Activated naive CD4-positive, alpha-beta T cell treated with anti-CD3 and anti-CD28 coated beads, Interleukin-2, amount 50 U/mL, for 16 hours (primary cell): ENCODE data around the gene KRTAP9-1.
"Not testable (repeated sequence)": the region's sequence is repeated elsewhere in the genome, so short reads cannot be mapped to it uniquely, and the experiment has no call there.

ENCODE experiments used
- DNase-seq: peaks from one replicate; pipeline ENCODE4 v3.0.0-alpha.2; 2020

Gene KRTAP9-1, protein sequence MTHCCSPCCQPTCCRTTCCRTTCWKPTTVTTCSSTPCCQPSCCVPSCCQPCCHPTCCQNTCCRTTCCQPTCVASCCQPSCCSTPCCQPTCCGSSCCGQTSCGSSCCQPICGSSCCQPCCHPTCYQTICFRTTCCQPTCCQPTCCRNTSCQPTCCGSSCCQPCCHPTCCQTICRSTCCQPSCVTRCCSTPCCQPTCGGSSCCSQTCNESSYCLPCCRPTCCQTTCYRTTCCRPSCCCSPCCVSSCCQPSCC

DNA sequence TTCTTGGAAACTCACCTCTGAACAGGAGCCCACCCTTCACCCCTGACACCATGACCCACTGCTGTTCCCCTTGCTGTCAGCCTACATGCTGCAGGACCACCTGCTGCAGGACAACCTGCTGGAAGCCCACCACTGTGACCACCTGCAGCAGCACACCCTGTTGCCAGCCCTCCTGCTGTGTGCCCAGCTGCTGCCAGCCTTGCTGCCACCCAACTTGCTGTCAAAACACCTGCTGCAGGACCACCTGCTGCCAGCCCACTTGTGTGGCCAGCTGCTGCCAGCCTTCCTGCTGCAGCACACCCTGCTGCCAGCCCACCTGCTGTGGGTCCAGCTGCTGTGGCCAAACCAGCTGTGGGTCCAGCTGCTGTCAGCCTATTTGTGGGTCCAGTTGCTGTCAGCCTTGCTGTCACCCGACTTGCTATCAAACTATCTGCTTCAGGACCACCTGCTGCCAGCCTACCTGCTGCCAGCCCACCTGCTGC is at the start of gene KRTAP9-1:
Gene KRTAP9-1 (plus strand): TSS at position 51 of the 482 bp plus-strand sequence. CDS start 0 bp downstream, at position 51.
- not testable (repeated sequence) for DNase-seq

DNA sequence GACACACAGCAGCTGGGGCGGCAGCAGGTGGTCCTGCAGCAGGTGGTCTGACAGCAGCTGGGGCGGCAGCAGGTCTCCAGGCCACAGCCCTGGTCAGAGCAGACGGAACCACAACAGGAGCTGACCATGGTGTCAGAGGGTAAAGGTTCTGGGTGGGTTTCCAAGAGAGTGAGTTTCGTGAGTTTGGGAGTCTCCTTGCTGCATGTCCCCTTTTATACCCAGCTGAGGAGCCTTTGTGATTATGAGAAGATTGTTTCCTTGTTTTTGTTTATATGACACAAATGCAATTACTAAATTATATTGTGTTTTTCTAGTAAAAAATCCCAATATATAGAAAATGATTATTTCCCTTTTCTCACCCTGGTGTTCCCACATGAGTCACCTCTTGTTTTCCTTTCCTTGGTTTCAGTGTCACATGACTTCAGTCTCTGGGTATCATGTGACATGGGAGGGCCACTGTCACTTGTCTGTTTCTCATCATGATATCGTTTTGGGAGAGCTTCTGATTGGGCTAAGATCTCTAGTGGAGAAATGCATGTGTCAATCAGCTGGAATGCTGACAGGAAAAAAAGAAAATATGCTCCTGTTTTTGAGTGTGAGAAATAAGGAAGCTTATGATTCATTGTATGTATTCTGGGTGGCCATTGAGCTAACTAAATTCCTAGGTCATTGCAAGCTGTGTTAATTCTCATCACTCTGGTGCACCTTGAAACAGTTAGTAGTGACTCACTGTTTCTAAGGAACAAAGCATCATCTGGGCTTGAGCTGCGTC is 49.1 kb upstream of the KRTAP9-1 start, which contains the start of gene KRTAP4-6:
Gene KRTAP4-6 (minus strand): TSS at position 185 of the 772 bp plus-strand sequence. CDS start 57 bp downstream, at position 128.
- DNase-seq, result no peak

DNA sequence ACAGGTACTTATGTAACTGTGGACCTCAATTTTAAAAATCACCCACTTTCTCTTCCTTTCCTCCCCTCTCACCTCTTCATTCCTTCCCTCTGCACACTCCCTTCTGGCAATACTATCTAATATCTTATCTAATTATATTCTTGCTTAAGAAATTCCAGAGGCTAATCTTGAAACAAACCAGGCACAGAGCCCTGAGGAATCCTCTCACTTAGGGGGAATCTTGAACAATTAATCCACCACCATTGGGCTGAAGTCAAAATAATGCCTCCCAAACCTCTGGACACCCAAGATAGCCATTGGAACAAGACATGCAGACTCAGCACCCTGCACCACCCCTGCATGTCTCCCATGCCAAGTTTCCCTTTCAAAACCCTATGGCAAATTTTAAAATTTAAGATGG is 48.3 kb upstream of the KRTAP9-1 start:
- DNase-seq, result no peak

DNA sequence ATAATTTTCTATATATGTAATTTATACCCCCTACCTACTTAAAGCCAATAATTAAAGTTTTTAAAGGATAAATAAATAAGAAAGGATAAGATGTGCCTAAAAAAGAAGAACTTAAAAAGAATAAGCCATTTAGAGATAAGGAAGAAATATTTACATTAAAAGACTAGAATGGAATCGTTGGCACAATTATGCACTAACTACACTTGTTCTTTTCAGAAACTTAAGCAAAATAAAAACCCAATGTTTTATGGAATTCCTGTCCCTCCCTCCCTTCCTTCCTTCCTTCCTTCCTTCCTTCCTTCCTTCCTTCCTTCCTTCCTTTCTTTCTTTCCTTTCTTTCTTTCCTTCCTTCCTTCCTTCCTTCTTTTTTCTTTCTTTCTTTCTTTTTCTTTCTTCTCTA is 44.8 kb upstream of the KRTAP9-1 start:
- no peak for DNase-seq

DNA sequence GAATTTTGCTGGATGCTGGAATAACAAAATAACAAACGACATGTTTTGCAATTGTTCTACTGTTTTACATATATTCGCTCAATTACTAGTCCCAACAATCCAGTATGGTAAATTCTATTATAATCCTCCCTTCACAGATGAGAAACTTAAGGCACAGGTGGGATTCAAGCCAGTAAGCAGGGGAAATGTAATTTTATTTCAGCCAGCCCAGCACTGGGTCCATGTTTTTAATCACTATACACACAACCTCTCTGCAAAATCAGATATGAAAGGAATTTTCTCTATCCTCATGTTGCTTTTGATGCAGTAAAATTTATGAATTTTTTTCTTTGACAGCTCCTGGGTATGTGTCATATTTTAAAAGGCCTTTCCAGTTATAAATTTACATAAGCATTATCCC is 44.4 kb upstream of the KRTAP9-1 start:
- no peak for DNase-seq

DNA sequence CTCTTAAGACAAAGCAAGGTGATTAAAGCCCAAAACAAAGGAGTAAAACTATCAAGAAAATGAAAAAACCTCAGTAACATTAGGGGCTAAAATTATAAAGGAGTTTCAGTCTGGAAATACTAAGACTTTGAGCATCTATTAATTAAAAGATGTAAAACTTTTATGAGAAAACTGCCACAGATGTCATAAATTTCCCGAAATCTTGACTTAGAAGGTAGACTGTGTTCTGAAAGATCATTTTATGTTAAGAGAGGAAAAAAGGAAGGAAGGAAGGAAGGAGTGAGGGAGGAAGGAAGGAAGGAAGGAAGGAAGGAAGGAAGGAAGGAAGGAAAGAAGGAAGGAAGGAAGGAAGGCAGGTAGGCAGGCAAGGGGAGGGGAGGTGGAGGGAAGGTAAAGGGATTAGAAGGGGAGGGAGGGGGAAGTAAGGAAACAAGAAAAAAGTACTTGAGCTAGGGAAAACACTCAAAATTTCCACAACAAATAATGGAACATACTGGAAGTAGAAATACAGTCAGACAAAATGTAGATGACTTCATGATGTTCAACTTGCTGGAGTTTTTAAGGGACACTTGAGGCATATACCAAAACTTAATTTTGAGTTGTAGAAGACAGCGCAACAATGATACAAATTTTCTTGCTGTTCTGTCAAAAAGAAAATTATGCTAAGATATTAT is 42.0 kb upstream of the KRTAP9-1 start:
- DNase-seq, result no peak

DNA sequence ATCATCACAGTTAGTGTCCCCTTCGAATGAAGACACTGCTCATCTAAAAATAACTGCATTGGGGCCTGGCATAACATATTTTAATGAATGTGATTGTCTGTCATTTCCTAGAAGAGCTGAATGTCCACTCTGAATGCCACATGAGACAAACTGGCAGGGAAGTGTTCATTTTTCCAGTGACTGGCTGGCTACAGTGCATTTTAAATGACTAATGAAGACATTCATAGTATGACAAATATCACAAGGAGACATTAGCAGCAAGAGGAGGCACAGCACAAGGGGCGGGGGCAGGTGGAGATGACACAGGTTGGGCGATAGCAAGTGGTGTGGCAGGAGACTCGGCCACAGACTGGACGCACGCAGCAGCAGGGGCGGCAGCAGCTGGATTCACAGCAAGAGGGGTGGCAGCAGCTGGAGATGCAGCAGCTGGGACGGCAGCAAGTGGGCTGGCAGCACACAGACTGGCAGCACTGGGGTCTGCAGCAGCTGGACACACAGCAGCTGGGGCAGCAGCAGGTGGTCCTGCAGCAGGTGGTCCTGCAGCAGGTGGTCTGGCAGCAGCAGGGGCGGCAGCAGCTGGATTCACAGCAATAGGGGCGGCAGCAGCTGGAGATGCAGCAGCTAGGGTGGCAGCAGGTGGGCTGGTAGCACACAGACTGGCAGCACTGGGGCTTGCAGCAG is 40.6 kb upstream of the KRTAP9-1 start:
- not testable (repeated sequence) for DNase-seq

DNA sequence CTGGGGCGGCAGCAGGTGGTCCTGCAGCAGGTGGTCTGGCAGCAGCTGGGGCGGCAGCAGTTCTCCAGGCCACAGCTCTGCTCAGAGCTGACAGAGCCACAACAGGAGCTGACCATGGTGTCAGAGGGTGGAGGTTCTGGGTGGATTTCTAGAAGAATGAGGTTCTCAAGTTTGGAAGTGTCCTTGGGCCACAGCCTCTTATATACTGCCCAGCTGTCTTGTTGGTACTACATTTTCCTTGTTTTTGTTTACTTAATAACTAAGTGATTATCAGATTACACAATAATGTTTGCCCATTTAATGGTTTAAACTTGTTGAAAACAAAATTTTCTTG is 40.1 kb upstream of the KRTAP9-1 start, which contains the start of gene KRTAP4-5:
Gene KRTAP4-5 (minus strand): TSS at position 174 of the 334 bp plus-strand sequence. CDS start 58 bp downstream, at position 116.
- DNase-seq, result no peak

DNA sequence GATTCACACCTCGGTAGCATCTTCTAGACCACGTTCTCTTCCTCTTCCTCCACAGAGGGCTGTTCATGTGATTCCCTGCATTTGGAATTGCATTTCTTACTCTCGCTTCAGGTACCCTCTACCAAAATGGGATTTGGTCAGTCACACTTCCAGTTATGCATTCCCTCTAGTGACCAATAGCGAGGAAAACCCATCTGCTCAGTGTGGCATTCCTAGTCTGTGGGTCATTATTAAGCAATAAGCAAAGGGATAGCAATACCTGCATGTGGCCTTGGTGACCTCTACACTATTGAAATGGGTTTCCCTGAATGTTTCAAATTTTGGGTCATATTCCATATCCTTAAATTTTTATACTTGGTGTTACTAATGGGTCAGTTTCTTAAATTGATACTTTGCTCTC is 39.7 kb upstream of the KRTAP9-1 start:
- no peak for DNase-seq

DNA sequence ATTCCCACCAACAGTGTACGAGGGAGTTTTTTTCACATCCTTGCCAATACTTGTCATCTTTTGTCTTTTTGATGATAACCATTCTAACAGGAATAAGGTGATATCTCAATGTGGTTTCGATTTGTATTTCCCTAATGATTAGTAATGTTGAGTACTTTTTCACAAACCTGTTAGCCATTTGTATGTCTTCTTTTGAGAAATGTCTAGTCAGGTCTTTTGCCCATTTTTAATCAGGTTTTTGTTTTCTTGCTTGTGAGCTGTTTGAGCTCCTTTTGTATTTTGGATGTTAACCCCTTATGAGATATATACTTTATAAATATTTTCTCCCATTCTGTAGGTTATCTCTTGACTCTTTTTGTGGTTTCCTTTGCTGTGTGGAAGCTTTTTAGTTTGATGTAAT is 38.2 kb upstream of the KRTAP9-1 start:
- DNase-seq, result no peak

DNA sequence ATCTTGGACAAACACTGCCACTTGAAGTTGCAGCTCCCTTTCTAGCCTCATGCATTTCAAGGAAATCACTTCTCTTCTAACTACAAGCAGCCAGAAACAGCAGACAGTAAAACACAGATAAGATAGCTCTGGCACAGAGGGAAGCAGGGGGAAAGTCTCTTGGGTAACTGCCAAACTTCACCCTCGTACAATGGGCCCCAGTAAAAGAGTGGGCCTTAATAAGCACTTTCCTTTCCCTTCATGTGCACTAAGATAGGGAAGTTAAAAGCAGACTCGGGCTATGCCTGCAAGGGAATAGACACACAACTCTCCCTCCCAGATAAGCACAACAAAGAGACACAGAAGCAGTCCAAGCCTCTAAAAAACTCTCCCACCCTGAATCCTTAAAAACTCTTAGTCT is 35.8 kb upstream of the KRTAP9-1 start:
- no peak for DNase-seq

DNA sequence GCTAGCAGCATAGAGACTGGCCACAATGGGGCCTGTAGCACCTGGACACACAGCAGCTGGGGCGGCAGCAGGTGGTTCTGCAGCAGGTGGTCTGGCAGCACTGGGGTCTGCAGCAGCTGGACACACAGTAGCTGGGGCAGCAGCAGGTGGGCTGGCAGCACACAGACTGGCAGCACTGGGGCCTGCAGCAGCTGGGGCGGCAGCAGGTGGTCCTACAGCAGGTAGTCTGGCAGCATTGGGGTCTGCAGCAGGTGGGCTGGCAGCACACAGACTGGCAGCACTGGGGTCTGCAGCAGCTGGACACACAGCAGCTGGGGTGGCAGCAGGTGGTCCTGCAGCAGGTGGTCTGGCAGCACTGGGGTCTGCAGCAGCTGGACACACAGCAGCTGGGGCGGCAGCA is 29.5 kb upstream of the KRTAP9-1 start:
- not testable (repeated sequence) for DNase-seq

DNA sequence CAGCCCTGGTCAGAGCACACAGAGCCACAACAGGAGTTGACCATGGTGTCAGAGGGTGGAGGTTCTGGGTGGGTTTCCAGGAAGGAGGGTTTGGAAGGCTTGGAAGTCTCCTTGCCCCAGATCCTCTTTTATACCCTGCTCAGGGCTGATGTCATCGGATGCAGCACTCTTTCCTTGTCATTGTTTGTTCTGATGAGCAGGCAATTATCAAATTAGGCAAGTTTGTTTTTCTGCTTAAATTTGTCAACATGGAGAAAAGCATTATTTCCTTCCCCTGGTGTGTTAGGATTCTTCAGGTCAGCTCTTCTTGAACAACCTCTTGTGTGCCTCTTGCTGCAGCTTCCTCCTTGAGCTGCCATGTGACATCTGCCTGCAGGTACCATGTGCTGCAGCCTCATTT is 29.0 kb upstream of the KRTAP9-1 start, which contains the start of gene KRTAP4-4:
Gene KRTAP4-4 (minus strand): TSS at position 101 of the 400 bp plus-strand sequence. CDS start 57 bp downstream, at position 44.
- no peak for DNase-seq

DNA sequence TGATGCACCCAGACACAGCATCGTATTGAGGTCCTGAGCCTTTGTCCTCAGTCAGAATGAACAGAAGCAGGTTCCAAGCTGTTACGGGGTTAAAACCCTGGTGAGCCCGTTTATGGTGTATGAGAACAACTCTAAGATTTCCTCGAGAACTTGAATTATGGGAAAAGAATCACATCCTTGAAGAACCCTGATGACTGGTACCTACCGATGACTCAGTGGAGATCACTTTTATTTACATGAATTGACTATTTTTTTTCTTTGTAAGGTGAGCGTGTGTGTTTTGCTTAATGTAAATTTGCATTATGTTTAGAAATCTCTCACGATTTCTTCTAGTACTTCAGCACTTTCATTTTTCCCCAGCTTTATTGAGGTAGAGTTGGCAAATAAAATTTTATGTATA is 25.9 kb upstream of the KRTAP9-1 start:
- DNase-seq, result no peak

DNA sequence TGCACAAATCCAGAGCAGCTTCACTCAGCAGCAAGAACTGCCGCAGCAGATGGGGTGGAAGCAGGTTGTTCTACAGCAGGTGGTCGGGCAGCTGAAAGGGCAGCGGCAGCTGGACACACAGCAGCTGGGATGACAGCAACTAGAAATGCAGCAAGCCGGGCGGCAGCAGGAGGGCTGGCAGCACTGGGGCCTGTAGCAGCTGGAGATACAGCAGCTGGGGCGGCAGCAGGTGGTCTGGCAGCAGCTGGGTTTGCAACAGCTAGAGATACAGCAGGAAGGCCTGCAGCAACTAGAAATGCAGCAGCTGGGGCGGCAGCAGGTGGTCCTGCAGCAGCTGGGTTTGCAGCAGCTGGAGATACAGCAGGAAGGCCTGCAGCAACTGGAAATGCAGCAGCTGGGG is 22.1 kb upstream of the KRTAP9-1 start:
- DNase-seq, result no peak

DNA sequence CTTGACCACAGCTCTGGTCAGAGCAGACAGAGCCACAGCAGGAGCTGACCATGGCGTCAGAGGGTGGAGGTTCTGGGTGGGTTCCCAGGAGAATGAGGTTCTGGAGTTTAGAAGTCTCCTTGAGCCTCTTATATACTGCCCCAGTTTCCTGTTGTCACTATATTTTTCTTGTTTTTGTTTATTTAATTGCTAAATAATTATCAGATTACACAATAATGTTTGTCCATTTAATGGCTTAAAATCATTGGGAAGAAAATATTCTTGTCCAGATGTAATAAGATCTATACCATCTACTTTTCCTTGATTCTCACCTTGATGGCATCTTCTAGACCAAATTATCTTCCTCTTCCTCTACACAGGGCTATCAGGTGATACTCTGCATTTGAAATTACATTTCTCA is 21.6 kb upstream of the KRTAP9-1 start, which contains the start of gene KRTAP4-3:
Gene KRTAP4-3 (minus strand): TSS at position 101 of the 400 bp plus-strand sequence. CDS start 49 bp downstream, at position 52.
- no peak for DNase-seq

DNA sequence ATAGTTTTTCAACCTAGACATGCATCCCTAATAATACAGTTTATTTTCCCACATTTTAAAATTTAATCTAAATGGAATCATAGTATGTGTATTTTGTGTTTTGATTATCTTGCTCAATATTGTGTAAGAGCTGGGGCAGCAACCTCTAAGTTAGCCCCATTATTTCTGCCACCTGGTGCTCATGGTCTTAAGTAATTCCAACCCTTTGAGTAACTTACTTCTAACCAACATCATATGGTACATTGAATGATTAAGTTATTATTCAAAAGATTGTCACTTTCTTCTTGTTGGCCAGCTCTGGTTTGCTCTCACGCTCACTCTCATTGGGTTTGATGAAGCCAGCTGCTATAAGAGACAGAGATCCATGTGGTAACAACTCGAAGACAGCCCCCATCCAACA is 17.8 kb upstream of the KRTAP9-1 start:
- DNase-seq, result no peak

DNA sequence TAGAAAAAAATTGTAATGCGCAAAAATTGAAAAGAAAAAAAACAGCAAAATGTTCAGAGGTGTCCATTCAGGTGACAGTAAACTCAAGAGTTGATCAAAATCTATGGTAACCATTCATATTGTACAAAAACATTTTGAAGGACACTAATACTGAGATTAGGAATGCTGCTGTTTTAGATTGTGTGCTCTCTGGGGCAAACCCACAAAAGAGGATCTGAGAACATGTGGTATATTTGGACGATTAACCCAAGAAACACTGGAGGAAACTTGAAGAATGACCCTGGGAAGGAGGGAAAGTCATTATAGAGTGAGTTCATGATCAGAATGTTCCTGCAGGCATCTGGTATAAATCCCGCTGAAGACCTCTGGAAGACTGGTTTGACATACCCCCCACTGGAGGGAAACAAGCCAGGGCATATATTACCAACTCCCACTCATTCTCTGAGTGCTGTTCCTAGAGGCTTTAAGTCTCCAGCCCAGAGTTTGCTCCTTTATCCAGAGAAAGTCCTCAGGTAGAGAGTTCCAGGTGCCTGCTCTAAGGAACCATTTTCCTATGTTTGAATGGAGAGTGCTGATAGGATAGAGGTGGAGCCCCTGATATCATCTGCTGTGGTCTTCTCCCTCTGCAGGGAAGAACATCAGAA is 12.8 kb upstream of the KRTAP9-1 start:
- no peak for DNase-seq

DNA sequence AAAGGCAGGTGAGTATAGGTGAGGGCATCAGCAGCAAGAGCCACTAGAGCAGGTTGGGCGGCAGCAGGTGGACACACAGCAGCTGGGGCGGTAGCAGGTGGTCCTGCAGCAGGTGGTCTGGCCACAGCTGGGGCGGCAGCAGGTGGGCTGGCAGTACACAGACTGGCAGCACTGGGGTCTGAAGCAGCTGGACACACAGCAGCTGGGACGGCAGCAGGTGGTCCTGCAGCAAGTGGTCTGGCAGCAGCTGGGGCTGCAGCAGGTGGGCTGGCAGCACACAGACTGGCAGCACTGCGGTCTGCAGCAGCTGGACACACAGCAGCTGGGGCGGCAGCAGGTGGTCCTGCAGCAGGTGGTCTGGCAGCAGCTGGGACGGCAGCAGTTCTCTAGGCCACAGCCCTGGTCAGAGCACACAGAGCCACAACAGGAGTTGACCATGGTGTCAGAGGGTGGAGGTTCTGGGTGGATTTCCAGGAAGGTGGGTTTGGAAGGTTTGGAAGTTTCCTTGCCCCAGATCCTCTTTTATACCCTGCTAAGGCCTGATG is 11.9 kb upstream of the KRTAP9-1 start, which contains the start of gene KRTAP4-2:
Gene KRTAP4-2 (minus strand): TSS at position 495 of the 545 bp plus-strand sequence. CDS start 57 bp downstream, at position 438.
- no peak for DNase-seq

DNA sequence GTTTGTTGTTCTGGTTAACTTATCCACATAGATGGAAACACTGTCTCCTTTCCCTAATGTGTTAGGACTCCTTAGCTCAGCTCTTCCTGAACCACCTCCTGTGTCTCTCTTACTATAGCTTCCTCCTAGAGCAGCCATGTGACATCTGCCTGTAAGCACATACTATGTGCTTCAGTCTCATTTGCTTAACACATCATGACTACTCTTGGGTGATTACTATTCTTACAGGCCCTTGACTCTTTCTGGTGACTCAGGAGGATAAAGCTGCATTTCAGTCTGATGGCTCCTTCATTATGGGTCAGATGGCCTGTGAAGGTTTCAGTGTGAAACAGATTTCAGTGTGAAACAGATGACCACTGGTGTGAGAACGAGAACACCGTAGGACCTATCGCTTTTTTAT is 11.3 kb upstream of the KRTAP9-1 start:
- no peak for DNase-seq

DNA sequence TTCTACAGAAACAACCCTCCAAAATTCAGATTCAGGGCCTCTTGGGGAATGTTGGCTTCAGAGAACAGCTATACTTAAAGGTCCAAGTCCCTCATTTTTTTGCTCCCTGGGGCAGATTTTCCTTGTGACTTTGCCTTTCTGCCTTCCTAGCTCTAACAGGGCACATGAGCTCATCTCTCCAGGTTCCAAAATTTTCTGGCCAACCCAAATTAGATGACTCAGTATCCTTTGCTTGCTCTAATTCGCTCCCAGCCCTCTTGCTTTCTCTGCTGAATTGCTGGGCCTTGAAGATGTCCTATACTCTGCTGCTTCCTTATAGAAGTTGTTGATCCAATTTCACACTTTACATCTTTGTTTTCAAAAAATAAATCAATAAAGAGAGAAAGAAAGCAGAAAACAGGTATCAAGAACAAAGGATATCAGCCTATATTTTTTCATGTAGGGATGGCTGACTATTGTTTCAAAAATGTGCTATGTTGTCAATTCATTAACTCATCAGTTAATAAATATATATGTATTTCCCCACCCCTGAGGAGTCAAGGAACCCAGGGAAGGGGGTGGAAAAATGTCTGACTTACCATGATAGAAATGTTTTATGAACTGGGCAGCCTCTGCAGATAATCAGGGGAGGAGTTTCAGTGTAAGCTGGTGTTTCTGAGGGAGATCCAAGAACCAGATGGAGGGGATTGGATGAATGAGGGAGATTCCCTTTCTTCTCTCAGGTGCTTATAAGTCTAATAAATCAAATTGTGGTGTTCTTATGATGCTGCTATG is 10.7 kb upstream of the KRTAP9-1 start:
- no peak for DNase-seq
